Subcutaneous abdominal adipose tissue (tissue), 5 donors: Measurements from ENCODE around the gene NF1.
"Not testable (repeated sequence)": the region's sequence is repeated elsewhere in the genome, so short reads cannot be mapped to it uniquely, and the experiment has no call there.

Experiments
- H3K27ac ChIP-seq: one replicate; pipeline ENCODE4 v1.7.0; 2013; ENCODE audit warnings: low read depth, mild to moderate bottlenecking, inconsistent platforms, low read length, moderate library complexity
- H3K27me3 ChIP-seq, 5 donors: one replicate each; pipeline ENCODE4 v1.7.0; 2013; ENCODE audit warnings: low read length in 5 of 5, inconsistent platforms in 1 of 5; ENCODE audit not compliant: control insufficient read depth in 5 of 5, insufficient read depth in 4 of 5
- H3K36me3 ChIP-seq, 5 donors: one replicate each; pipeline ENCODE4 v1.7.0; 2013; ENCODE audit warnings: low read length in 5 of 5; ENCODE audit not compliant: control insufficient read depth in 5 of 5, insufficient read depth in 5 of 5
- H3K4me1 ChIP-seq, 5 donors: one replicate each; pipeline ENCODE4 v1.7.0; 2013; ENCODE audit warnings: low read length in 5 of 5, mild to moderate bottlenecking in 3 of 5, moderate library complexity in 1 of 5; ENCODE audit not compliant: control insufficient read depth in 5 of 5, insufficient read depth in 5 of 5
- H3K4me3 ChIP-seq, 5 donors: one replicate each; pipeline ENCODE4 v1.7.0; 2013; ENCODE audit warnings: low read length in 5 of 5, low read depth in 1 of 5
- H3K9ac ChIP-seq, 5 donors: one replicate each; pipeline ENCODE4 v1.7.0; 2013; ENCODE audit warnings: low read length in 5 of 5, mild to moderate bottlenecking in 4 of 5, moderate library complexity in 3 of 5
- H3K9me3 ChIP-seq, 5 donors: one replicate each; pipeline ENCODE4 v1.7.0; 2013; ENCODE audit warnings: low read length in 5 of 5; ENCODE audit not compliant: control insufficient read depth in 5 of 5
- donor health status: healthy.
- donor health status: healthy.
- donor health status: healthy.
- donor health status: healthy.
- donor health status: healthy.

NF1 gene

GRCh38 chr17:31100840-31101459 lies 6.2 kb downstream of the NF1 start:
- no peak overlapping the region for H3K4me3 ChIP-seq
- H3K27me3 ChIP-seq, result no peaks in the 10 kb centered on the region
- H3K9me3 ChIP-seq, result no peaks in the 10 kb centered on the region
- no peak overlapping the region for H3K27ac ChIP-seq
- H3K9ac ChIP-seq, result no peak overlapping the region
- H3K4me1 ChIP-seq, result peaks cover 0 to 14% (median 6%) of the 10 kb centered on the region in 5 donors
- no peaks in the 10 kb centered on the region for H3K36me3 ChIP-seq

- H3K9me3 ChIP-seq, result no peaks in the 10 kb centered on the region
- H3K4me1 ChIP-seq, result peaks cover 0 to 6% (median 0%) of the 10 kb centered on the region in 5 donors
- H3K9ac ChIP-seq, result no peak overlapping the region
- no peaks in the 10 kb centered on the region for H3K27me3 ChIP-seq
- no peak overlapping the region for H3K27ac ChIP-seq
- no peaks in the 10 kb centered on the region for H3K36me3 ChIP-seq
- no peak overlapping the region for H3K4me3 ChIP-seq
Observed at GRCh38 chr17:31101943-31102342, 7.2 kb downstream of the NF1 start.

GRCh38 chr17:31105991-31106390 lies 11.2 kb downstream of the NF1 start:
- no peak overlapping the region for H3K27ac ChIP-seq
- no peak overlapping the region for H3K4me3 ChIP-seq
- H3K36me3 ChIP-seq, result no peaks in the 10 kb centered on the region
- no peak overlapping the region for H3K9ac ChIP-seq
- no peaks in the 10 kb centered on the region for H3K27me3 ChIP-seq
- H3K9me3 ChIP-seq, result no peaks in the 10 kb centered on the region
- H3K4me1 ChIP-seq, result peaks cover 0 to 8% (median 0%) of the 10 kb centered on the region in 5 donors

GRCh38 chr17:31111183-31111582 lies 16.4 kb downstream of the NF1 start:
- H3K36me3 ChIP-seq, result no peaks in the 10 kb centered on the region
- no peaks in the 10 kb centered on the region for H3K27me3 ChIP-seq
- no peaks in the 10 kb centered on the region for H3K9me3 ChIP-seq
- H3K9ac ChIP-seq, result no peak overlapping the region
- H3K4me1 ChIP-seq, result peaks cover 0 to 11% (median 4%) of the 10 kb centered on the region in 5 donors
- H3K4me3 ChIP-seq, result no peak overlapping the region
- no peak overlapping the region for H3K27ac ChIP-seq

- H3K4me3 ChIP-seq, result no peak overlapping the region
- H3K9me3 ChIP-seq, result no peaks in the 10 kb centered on the region
- H3K27me3 ChIP-seq, result no peaks in the 10 kb centered on the region
- no peak overlapping the region for H3K9ac ChIP-seq
- H3K36me3 ChIP-seq, result no peaks in the 10 kb centered on the region
- peaks cover 0 to 11% (median 4%) of the 10 kb centered on the region in 5 donors for H3K4me1 ChIP-seq
- H3K27ac ChIP-seq, result no peak overlapping the region
Observed at GRCh38 chr17:31112001-31112661, 17.4 kb downstream of the NF1 start.

- not testable (repeated sequence) for H3K27me3 ChIP-seq, H3K27ac ChIP-seq, H3K9ac ChIP-seq, H3K4me3 ChIP-seq, H3K36me3 ChIP-seq, H3K9me3 ChIP-seq
- H3K4me1 ChIP-seq, result peaks cover 0 to 11% (median 4%) of the 10 kb centered on the region in 5 donors
Observed at GRCh38 chr17:31113368-31113767, 18.6 kb downstream of the NF1 start.

- no peak overlapping the region for H3K9ac ChIP-seq
- H3K27ac ChIP-seq, result no peak overlapping the region
- no peaks in the 10 kb centered on the region for H3K36me3 ChIP-seq
- H3K27me3 ChIP-seq, result no peaks in the 10 kb centered on the region
- H3K4me3 ChIP-seq, result no peak overlapping the region
- H3K9me3 ChIP-seq, result no peaks in the 10 kb centered on the region
- H3K4me1 ChIP-seq, result peaks cover 0 to 11% (median 4%) of the 10 kb centered on the region in 5 donors
Observed at GRCh38 chr17:31113939-31114338, 19.2 kb downstream of the NF1 start.

GRCh38 chr17:31114956-31115555 lies 20.3 kb downstream of the NF1 start:
- Histone ChIP-seq H3K4me1 (peaks cover 0 to 11% (median 1%) of the 10 kb centered on the region in 5 donors), H3K27me3 (no peaks in the 10 kb centered on the region), H3K27ac (no peak overlapping the region), H3K36me3 (no peaks in the 10 kb centered on the region), H3K4me3 (no peak overlapping the region), H3K9ac (no peak overlapping the region), H3K9me3 (no peaks in the 10 kb centered on the region)

GRCh38 chr17:31116167-31116566 lies 21.4 kb downstream of the NF1 start:
- Histone ChIP-seq H3K36me3 (no peaks in the 10 kb centered on the region), H3K27ac (no peak overlapping the region), H3K27me3 (no peaks in the 10 kb centered on the region), H3K4me3 (no peak overlapping the region), H3K9ac (no peak overlapping the region), H3K9me3 (no peaks in the 10 kb centered on the region), H3K4me1 (peaks cover 0 to 11% (median 0%) of the 10 kb centered on the region in 5 donors)

GRCh38 chr17:31122746-31123145 lies 28.0 kb downstream of the NF1 start:
- no peak overlapping the region for H3K4me3 ChIP-seq
- no peaks in the 10 kb centered on the region for H3K36me3 ChIP-seq
- H3K27ac ChIP-seq, result no peak overlapping the region
- no peak overlapping the region for H3K9ac ChIP-seq
- no peaks in the 10 kb centered on the region for H3K9me3 ChIP-seq
- no peaks in the 10 kb centered on the region for H3K27me3 ChIP-seq
- H3K4me1 ChIP-seq, result no peaks in the 10 kb centered on the region
